GM12878 (cell line): ENCODE results near the gene GRIK4. TPM values are rescaled to one million over a fixed set of nuclear protein-coding genes. Genes with fewer than 3 reads are reported as not detected.
A peak's percentile ranks its signal among the peaks of the same experiment; 100 is the strongest.

Experiments
- CEBPB ChIP-seq, 2 experiments: fragments of 150-350 bp in 1 of 2; IDR thresholded peaks; 2 replicates each; pipeline ENCODE4 v1.6.1; 2012 to 2014; ENCODE audit warnings: low read depth in 2 of 2, low read length in 2 of 2, borderline replicate concordance in 1 of 2, inconsistent platforms in 1 of 2
- IKZF1 ChIP-seq: fragments of 450-650 bp; conservative IDR thresholded peaks from 2 replicates; pipeline ENCODE4 v1.6.1; 2017; ENCODE audit warnings: antibody characterized with exemption, mild to moderate bottlenecking
- NR2F1 ChIP-seq: fragments of 450-650 bp; conservative IDR thresholded peaks from 2 replicates; pipeline ENCODE4 v1.6.1; 2017; ENCODE audit warnings: mild to moderate bottlenecking
- PAX5 ChIP-seq: IDR thresholded peaks from 2 replicates; pipeline ENCODE4 v1.6.1; 2011; ENCODE audit warnings: low read depth, low read length, borderline replicate concordance
- POU2F2 ChIP-seq: IDR thresholded peaks from 3 replicates; pipeline ENCODE4 v1.6.1; 2011; ENCODE audit warnings: low read depth, mild to moderate bottlenecking, low read length, borderline replicate concordance
- USF1 ChIP-seq: IDR thresholded peaks from 2 replicates; pipeline ENCODE4 v1.6.1; 2011; ENCODE audit warnings: borderline replicate concordance, low read depth, mild to moderate bottlenecking, moderate library complexity, mixed read lengths, low read length; ENCODE audit not compliant: insufficient read depth; ENCODE audit errors: extremely low read length
- ZNF687 ChIP-seq: fragments of 450-650 bp; IDR thresholded peaks from 2 replicates; pipeline ENCODE4 v1.6.1; 2017; ENCODE audit warnings: mild to moderate bottlenecking, moderate library complexity
- polyA plus RNA-seq, 11 experiments: library from polyadenylated mRNA; depleted of rRNA in 4 of 11; unstranded in 6 of 11; stranded (reverse) in 5 of 11; fragments of >200 nt; fragmentation: Nextera tagmentation in 4 of 11; fragmentation: Illumina TruSeq in 1 of 11; extraction: Ambion mirVana in 4 of 11; extraction: Trizol in 1 of 11; gene quantifications; 1 replicate in 1 of 11; 2 replicates in 10 of 11; pipeline versions ENCODE4 v1.2.1 to v1.2.3, GENCODE V29; 2011 to 2016; ENCODE audit warnings: inconsistent platforms in 2 of 11, missing spikeins in 2 of 11, low read depth in 1 of 11
- total RNA-seq, 4 experiments: library from RNA; depleted of rRNA in 3 of 4; stranded (reverse); fragments of >200 nt in 3 of 4; fragmentation: Illumina TruSeq in 1 of 4; extraction: Trizol in 1 of 4; gene quantifications; 2 replicates each; pipeline versions ENCODE4 v1.2.1 to v1.2.3, GENCODE V29; 2013 to 2021
- TF ChIP-seq, protein P1 (sequence below): IDR thresholded peaks from 2 replicates; pipeline ENCODE4 v1.6.1; 2012; ENCODE audit warnings: low read depth, low read length, improper control_type of control experiment
- TF ChIP-seq, protein P2 (sequence below), 3 experiments: IDR thresholded peaks in 2 of 3; conservative IDR thresholded peaks in 1 of 3; 2 replicates each; pipeline ENCODE4 v1.5.1; 2011; ENCODE audit warnings: low read depth in 3 of 3, low read length in 3 of 3, mild to moderate bottlenecking in 3 of 3, control low read depth in 2 of 3, moderate library complexity in 2 of 3, inconsistent platforms in 1 of 3, mixed read lengths in 1 of 3; ENCODE audit not compliant: control insufficient read depth in 2 of 3, insufficient read depth in 1 of 3; ENCODE audit errors: extremely low read depth in 1 of 3
- TF ChIP-seq, protein P3 (sequence below): fragments of 450-650 bp; formaldehyde crosslinking; IDR thresholded peaks from 2 replicates; pipeline ENCODE4 v1.5.0; 2022; ENCODE audit warnings: mild to moderate bottlenecking, missing genetic modification characterization
- TF ChIP-seq, protein P4 (sequence below): IDR thresholded peaks from 2 replicates; pipeline ENCODE4 v1.6.1; 2012; ENCODE audit warnings: low read length, inconsistent platforms
- TF ChIP-seq, protein P5 (sequence below): fragments of 450-650 bp; IDR thresholded peaks from 2 replicates; pipeline ENCODE4 v1.6.1; 2018; ENCODE audit warnings: borderline replicate concordance, mild to moderate bottlenecking; ENCODE audit not compliant: partially characterized antibody

The GRIK4 gene
- total and polyA plus RNA-seq, 10 of the 15 experiments (the other 5 are each of a cell fraction or from before 2014, with no cell fraction given): 0.33 to 3.6 (median 0.72) TPM

DNA sequence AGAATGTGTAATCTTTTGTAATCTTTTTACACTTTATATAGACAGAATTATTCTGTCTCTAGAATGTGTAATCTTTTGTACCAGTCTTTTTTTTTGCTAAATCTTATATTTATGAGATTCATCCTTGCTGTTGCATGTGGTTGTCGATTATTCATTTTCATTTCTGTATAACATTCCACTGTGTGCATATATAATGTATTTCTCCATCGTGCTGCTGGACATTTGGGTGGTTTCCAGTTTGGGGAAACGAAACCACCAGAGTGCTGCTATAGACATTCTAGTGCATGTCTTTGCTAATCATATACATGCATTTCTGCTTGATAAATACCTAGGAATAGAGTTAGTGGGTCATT is 146.5 kb downstream of the GRIK4 start (continued):
- TF ChIP-seq, protein P1, sequence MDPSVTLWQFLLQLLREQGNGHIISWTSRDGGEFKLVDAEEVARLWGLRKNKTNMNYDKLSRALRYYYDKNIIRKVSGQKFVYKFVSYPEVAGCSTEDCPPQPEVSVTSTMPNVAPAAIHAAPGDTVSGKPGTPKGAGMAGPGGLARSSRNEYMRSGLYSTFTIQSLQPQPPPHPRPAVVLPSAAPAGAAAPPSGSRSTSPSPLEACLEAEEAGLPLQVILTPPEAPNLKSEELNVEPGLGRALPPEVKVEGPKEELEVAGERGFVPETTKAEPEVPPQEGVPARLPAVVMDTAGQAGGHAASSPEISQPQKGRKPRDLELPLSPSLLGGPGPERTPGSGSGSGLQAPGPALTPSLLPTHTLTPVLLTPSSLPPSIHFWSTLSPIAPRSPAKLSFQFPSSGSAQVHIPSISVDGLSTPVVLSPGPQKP: no peak
- TF ChIP-seq IKZF1 (peak; percentile 57; the same call in 1 of the 2 replicates), PAX5 (no peak), CEBPB (IDR thresholded peaks at IDR 0.05; ENCODE audit: borderline replicate concordance in 1 of 2, low read depth in 2 of 2, low read length in 2 of 2) (peak in 1 of 2 experiments; percentile 70; a peak in 1 of 4 replicates), USF1 (no peak), NR2F1 (no peak), ZNF687 (no peak), POU2F2 (peak; percentile 48; the same call in 1 of the 3 replicates)
- TF ChIP-seq, protein P2, sequence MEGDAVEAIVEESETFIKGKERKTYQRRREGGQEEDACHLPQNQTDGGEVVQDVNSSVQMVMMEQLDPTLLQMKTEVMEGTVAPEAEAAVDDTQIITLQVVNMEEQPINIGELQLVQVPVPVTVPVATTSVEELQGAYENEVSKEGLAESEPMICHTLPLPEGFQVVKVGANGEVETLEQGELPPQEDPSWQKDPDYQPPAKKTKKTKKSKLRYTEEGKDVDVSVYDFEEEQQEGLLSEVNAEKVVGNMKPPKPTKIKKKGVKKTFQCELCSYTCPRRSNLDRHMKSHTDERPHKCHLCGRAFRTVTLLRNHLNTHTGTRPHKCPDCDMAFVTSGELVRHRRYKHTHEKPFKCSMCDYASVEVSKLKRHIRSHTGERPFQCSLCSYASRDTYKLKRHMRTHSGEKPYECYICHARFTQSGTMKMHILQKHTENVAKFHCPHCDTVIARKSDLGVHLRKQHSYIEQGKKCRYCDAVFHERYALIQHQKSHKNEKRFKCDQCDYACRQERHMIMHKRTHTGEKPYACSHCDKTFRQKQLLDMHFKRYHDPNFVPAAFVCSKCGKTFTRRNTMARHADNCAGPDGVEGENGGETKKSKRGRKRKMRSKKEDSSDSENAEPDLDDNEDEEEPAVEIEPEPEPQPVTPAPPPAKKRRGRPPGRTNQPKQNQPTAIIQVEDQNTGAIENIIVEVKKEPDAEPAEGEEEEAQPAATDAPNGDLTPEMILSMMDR (IDR thresholded peaks at IDR 0.05 in 2 of 3, conservative IDR thresholded peaks at IDR 0.05 in 1 of 3; ENCODE audit: control insufficient read depth in 2 of 3, extremely low read depth in 1 of 3, insufficient read depth in 1 of 3, low read depth in 3 of 3, low read length in 3 of 3): no peak
- TF ChIP-seq, protein P3, sequence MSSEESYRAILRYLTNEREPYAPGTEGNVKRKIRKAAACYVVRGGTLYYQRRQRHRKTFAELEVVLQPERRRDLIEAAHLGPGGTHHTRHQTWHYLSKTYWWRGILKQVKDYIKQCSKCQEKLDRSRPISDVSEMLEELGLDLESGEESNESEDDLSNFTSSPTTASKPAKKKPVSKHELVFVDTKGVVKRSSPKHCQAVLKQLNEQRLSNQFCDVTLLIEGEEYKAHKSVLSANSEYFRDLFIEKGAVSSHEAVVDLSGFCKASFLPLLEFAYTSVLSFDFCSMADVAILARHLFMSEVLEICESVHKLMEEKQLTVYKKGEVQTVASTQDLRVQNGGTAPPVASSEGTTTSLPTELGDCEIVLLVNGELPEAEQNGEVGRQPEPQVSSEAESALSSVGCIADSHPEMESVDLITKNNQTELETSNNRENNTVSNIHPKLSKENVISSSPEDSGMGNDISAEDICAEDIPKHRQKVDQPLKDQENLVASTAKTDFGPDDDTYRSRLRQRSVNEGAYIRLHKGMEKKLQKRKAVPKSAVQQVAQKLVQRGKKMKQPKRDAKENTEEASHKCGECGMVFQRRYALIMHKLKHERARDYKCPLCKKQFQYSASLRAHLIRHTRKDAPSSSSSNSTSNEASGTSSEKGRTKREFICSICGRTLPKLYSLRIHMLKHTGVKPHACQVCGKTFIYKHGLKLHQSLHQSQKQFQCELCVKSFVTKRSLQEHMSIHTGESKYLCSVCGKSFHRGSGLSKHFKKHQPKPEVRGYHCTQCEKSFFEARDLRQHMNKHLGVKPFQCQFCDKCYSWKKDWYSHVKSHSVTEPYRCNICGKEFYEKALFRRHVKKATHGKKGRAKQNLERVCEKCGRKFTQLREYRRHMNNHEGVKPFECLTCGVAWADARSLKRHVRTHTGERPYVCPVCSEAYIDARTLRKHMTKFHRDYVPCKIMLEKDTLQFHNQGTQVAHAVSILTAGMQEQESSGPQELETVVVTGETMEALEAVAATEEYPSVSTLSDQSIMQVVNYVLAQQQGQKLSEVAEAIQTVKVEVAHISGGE (CRISPR knock-in tag): no peak
- TF ChIP-seq, protein P4, sequence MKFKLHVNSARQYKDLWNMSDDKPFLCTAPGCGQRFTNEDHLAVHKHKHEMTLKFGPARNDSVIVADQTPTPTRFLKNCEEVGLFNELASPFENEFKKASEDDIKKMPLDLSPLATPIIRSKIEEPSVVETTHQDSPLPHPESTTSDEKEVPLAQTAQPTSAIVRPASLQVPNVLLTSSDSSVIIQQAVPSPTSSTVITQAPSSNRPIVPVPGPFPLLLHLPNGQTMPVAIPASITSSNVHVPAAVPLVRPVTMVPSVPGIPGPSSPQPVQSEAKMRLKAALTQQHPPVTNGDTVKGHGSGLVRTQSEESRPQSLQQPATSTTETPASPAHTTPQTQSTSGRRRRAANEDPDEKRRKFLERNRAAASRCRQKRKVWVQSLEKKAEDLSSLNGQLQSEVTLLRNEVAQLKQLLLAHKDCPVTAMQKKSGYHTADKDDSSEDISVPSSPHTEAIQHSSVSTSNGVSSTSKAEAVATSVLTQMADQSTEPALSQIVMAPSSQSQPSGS: peak; percentile 56; the same call in 1 of the 2 replicates
- TF ChIP-seq, protein P5, sequence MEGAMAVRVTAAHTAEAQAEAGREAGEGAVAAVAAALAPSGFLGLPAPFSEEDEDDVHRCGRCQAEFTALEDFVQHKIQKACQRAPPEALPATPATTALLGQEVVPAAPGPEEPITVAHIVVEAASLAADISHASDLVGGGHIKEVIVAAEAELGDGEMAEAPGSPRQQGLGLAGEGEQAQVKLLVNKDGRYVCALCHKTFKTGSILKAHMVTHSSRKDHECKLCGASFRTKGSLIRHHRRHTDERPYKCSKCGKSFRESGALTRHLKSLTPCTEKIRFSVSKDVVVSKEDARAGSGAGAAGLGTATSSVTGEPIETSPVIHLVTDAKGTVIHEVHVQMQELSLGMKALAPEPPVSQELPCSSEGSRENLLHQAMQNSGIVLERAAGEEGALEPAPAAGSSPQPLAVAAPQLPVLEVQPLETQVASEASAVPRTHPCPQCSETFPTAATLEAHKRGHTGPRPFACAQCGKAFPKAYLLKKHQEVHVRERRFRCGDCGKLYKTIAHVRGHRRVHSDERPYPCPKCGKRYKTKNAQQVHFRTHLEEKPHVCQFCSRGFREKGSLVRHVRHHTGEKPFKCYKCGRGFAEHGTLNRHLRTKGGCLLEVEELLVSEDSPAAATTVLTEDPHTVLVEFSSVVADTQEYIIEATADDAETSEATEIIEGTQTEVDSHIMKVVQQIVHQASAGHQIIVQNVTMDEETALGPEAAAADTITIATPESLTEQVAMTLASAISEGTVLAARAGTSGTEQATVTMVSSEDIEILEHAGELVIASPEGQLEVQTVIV: no peak
